K562 (cell line): ENCODE measurements around the gene BRME1. TPM values are rescaled to one million over a fixed set of nuclear protein-coding genes. Genes with fewer than 3 reads are reported as not detected.

Experiments
- ATF3 ChIP-seq, 2 experiments: fragments of 450-650 bp in 1 of 2; sonication (generic) in 1 of 2; formaldehyde crosslinking in 1 of 2; IDR thresholded peaks in 1 of 2; conservative IDR thresholded peaks in 1 of 2; 2 replicates each; pipeline versions ENCODE4 v1.6.1 to v1.8.1; 2016 to 2023; ENCODE audit warnings: mild to moderate bottlenecking in 2 of 2, moderate library complexity in 2 of 2, inconsistent platforms in 1 of 2, missing genetic modification reagents in 1 of 2
- EGR1 ChIP-seq: fragments of 450-650 bp; conservative IDR thresholded peaks from 2 replicates; pipeline ENCODE4 v1.6.1; 2017; ENCODE audit warnings: mild to moderate bottlenecking
- EP400 ChIP-seq: fragments of 450-650 bp; IDR thresholded peaks from 2 replicates; pipeline ENCODE4 v1.6.1; 2017; ENCODE audit warnings: antibody characterized with exemption, mild to moderate bottlenecking, moderate library complexity
- GTF3C2 ChIP-seq: IDR thresholded peaks from 3 replicates; pipeline ENCODE4 v1.6.1; 2011; ENCODE audit warnings: borderline replicate concordance, mild to moderate bottlenecking, moderate library complexity; ENCODE audit not compliant: insufficient read length; ENCODE audit errors: extremely low read depth
- MBD2 ChIP-seq: sonication (generic); IDR thresholded peaks from 2 replicates; pipeline ENCODE4 v1.6.1; 2016; ENCODE audit warnings: low read depth, borderline replicate concordance
- NBN ChIP-seq: fragments of 450-650 bp; IDR thresholded peaks from 2 replicates; pipeline ENCODE4 v1.6.1; 2016; ENCODE audit warnings: low read depth, mild to moderate bottlenecking
- NR0B1 ChIP-seq: fragments of 450-650 bp; IDR thresholded peaks from one replicate; pipeline ENCODE4 v1.6.1; 2018; ENCODE audit warnings: mild to moderate bottlenecking, moderate library complexity; ENCODE audit not compliant: partially characterized antibody
- NRF1 ChIP-seq, 2 experiments: fragments of 450-650 bp; IDR thresholded peaks in 1 of 2; conservative IDR thresholded peaks in 1 of 2; 2 replicates each; pipeline ENCODE4 v1.6.1; 2014; ENCODE audit warnings: mild to moderate bottlenecking in 2 of 2
- ZBTB7A ChIP-seq: IDR thresholded peaks from 2 replicates; pipeline ENCODE4 v1.6.1; 2011; ENCODE audit warnings: low read depth, mild to moderate bottlenecking, low read length, moderate library complexity, borderline replicate concordance; ENCODE audit not compliant: control insufficient read depth
- ZFP36 ChIP-seq: fragments of 150-350 bp; IDR thresholded peaks from 2 replicates; pipeline ENCODE4 v1.6.1; 2018; ENCODE audit warnings: low read length, low read depth; ENCODE audit not compliant: partially characterized antibody
- polyA plus RNA-seq, 8 experiments: library from polyadenylated mRNA; depleted of rRNA in 4 of 8; stranded (reverse) in 5 of 8; unstranded in 3 of 8; fragments of >200 nt; fragmentation: Nextera tagmentation in 2 of 8; fragmentation: Illumina TruSeq in 1 of 8; extraction: Ambion mirVana in 2 of 8; extraction: Trizol in 1 of 8; gene quantifications; 2 replicates each; pipeline versions ENCODE4 v1.2.1 to v1.2.3, GENCODE V29; 2011 to 2014; ENCODE audit warnings: inconsistent platforms in 1 of 8, missing spikeins in 1 of 8
- total RNA-seq, 7 experiments: library from RNA; depleted of rRNA in 6 of 7; stranded (reverse); fragments of >200 nt in 6 of 7; fragmentation: Illumina TruSeq in 2 of 7; extraction: Trizol in 2 of 7; gene quantifications; 2 replicates each; pipeline versions ENCODE4 v1.2.1 to v1.2.3, GENCODE V29; 2011 to 2021; ENCODE audit warnings: low replicate concordance in 1 of 7
- TF ChIP-seq, protein P1 (sequence below): sonication (generic); formaldehyde crosslinking; IDR thresholded peaks from 2 replicates; pipeline ENCODE4 v1.9.0; 2022; ENCODE audit warnings: mild to moderate bottlenecking, missing genetic modification reagents
- TF ChIP-seq, protein P2 (sequence below): fragments of 250-450 bp; sonication (Bioruptor Pico); IDR thresholded peaks from 2 replicates; pipeline ENCODE4 v1.4.0; 2020; ENCODE audit warnings: mild to moderate bottlenecking

Gene BRME1
- total and polyA plus RNA-seq, 9 of the 15 experiments (the other 6 are each of a cell fraction or from before 2014, with no cell fraction given) = 0.75 to 6.1 (median 3.6) TPM

- 0 out of 2 replicates have a peak, but pooled peaks have one; percentile 18 for TF ChIP-seq NBN
- peak; percentile 71 for TF ChIP-seq ZBTB7A
- no peak for TF ChIP-seq GTF3C2
- TF ChIP-seq ZFP36 = no peak
- TF ChIP-seq, protein P1, sequence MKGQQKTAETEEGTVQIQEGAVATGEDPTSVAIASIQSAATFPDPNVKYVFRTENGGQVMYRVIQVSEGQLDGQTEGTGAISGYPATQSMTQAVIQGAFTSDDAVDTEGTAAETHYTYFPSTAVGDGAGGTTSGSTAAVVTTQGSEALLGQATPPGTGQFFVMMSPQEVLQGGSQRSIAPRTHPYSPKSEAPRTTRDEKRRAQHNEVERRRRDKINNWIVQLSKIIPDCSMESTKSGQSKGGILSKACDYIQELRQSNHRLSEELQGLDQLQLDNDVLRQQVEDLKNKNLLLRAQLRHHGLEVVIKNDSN (CRISPR knock-in tag) = peak; percentile 56
- peak; percentile 98 to 99 for TF ChIP-seq NRF1 (conservative IDR thresholded peaks at IDR 0.05 in 1 of 2, IDR thresholded peaks at IDR 0.05 in 1 of 2)
- peak; percentile 57; the same call in 1 of the 2 replicates for TF ChIP-seq EP400
- TF ChIP-seq MBD2 = peak; percentile 67; the same call in 1 of the 2 replicates
- TF ChIP-seq NR0B1 = no peak
- TF ChIP-seq, protein P2, sequence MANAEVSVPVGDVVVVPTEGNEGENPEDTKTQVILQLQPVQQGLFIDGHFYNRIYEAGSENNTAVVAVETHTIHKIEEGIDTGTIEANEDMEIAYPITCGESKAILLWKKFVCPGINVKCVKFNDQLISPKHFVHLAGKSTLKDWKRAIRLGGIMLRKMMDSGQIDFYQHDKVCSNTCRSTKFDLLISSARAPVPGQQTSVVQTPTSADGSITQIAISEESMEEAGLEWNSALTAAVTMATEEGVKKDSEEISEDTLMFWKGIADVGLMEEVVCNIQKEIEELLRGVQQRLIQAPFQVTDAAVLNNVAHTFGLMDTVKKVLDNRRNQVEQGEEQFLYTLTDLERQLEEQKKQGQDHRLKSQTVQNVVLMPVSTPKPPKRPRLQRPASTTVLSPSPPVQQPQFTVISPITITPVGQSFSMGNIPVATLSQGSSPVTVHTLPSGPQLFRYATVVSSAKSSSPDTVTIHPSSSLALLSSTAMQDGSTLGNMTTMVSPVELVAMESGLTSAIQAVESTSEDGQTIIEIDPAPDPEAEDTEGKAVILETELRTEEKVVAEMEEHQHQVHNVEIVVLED (CRISPR knock-in tag) = peak; percentile 90
- TF ChIP-seq ATF3 (IDR thresholded peaks at IDR 0.05) = no peak
- no peak for TF ChIP-seq ATF3 (CRISPR knock-in tag; conservative IDR thresholded peaks at IDR 0.05)
- peak; percentile 88 for TF ChIP-seq EGR1
Measured at GRCh38 chr19:13905634-13906520, at the start of gene BRME1, which contains the start of gene CC2D1A (continued).
